HG02938 (cell line): ENCODE data around the gene UBASH3A.
"Not testable (repeated sequence)": the region's sequence is repeated elsewhere in the genome, so short reads cannot be mapped to it uniquely, and the experiment has no call there.

Experiments used
- ATAC-seq: cut with Tn5 transposase; IDR thresholded peaks from one replicate; pipeline ENCODE4 v1.9.1; 2021; ENCODE audit warnings: mild to moderate bottlenecking, moderate library complexity; ENCODE audit not compliant: unreplicated experiment

UBASH3A gene

GRCh38 chr21:42465008-42465802, 61.5 kb downstream of the UBASH3A start:
- ATAC-seq, result no peak

DNA sequence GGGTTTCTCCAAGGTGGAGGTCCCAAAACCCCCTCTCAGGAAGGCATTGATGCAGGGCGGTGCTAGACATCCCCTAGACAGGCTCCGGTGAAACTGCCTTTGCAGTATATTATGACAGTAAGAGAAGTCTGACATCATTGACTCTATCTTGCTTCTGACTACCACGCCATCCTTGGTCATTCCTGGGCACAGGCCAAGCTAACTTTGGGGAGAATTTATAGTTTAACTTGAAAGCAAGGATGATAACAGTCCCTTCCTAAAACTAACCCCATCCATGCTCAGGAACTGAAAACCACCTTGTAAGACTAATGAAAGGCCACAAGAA, 62.1 kb downstream of the UBASH3A start:
- no peak for ATAC-seq

DNA sequence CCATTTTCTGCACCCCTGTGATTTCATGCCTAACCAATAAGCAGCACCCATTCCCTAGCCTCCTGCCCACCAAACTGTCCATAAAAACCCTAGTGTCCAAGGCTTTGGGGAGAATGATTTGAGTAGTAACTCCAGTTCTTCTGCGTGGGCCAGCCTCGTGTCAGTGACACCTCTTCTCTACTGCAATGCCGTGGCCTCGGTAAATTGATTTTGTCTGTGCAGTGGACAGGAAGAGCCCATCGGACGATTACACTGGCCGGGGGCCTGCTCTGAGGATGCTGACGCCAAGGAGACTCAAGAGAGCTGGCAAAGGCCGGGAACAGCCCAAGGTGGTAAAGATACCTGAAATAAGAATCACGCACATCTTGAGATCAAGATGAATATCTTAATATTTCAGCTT, 63.0 kb downstream of the UBASH3A start:
- ATAC-seq, result no peak

- ATAC-seq, result no peak
These were observed 63.7 kb downstream of the UBASH3A start for GRCh38 chr21:42467140-42467983.

- ATAC-seq, result no peak
These were observed 64.9 kb downstream of the UBASH3A start for GRCh38 chr21:42468491-42469131.

DNA sequence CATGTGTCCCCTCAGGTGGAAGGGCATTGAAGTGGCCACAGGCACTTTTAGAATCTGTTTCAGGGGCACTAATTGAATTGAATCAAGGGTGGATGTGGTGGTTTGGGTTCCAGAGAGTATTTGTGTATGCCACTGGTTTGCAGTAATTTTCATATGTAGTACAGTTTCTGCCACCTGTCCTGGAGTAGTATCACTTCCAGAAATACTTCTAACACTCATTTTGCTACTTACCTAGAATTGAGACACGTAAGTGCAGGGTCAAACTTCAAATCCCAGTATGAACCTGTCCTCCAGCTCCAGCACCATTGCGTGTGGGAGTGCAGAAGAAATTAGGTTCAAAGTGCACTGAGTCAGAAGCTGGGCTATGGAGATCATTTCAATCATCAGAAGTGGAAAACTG, 65.6 kb downstream of the UBASH3A start:
- ATAC-seq, result no peak

DNA sequence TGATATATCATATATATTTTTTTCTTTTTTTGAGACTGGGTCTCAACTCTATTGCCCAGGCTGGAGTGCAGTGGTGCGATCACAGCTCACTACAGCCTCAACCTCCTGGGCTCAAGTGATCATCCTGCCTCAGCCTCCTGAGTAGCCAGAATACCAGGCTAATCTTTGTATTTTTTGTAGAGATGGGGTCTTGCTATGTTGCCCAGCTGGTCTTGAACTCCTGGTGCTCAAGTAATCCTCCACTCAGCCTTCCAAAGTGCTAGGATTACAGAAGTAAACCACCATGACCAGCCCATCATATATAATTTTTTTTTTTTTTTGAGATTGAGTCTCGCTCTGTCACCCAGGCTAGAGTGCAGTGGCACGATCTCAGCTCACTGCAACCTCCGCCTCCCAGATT, 66.0 kb downstream of the UBASH3A start:
- ATAC-seq, result not testable (repeated sequence)

DNA sequence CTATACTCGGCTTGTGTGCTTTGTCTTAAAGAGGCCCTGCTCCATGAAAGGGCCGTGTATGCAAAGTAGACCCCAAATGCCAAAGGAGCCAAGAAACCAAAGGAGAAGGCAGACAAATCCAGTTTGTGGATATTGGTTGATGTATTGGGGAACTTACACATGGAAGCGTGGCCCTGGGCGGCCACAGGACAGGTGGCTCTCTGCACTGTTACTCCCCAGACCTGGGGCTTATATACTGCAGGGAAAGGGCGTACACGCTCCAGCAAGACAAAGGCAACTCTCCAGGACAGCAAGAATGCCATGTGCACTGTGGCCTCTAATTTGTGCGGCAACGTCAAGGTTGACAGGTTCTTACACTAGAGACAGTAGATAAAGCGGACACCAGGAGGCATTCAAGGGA, 67.5 kb downstream of the UBASH3A start:
- ATAC-seq, result no peak

DNA sequence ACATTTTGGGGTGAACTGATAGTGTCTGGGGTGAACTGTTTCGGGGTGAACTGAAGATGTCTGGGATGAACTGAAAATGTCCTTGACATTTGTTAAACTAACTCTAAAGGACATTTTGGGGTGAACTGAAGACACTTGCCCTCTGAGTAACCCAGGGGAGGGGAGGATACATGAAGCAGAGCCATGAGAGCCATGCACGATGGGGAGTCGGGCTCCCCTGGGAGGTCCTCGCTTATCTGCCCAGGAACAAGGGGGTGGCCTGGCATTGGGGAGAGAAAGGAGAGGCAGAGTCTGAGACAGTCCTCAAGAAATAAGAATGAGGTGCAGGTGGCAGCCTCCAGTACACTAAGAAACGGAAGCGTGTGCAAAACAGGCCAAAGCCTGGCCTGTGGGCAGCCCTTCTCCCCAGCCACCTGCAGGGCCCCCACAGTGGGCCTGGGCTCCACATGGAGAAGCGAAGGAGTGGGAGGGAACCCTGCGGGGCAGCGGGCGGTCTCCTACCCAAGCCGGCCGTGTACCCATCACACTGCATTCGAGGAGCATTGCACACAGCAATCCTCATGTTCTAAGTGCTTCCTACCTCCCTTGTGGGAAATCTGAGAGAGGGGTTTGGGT, 68.1 kb downstream of the UBASH3A start:
- no peak for ATAC-seq

- ATAC-seq, result no peak
These were observed 68.8 kb downstream of the UBASH3A start for GRCh38 chr21:42472521-42472920.

DNA sequence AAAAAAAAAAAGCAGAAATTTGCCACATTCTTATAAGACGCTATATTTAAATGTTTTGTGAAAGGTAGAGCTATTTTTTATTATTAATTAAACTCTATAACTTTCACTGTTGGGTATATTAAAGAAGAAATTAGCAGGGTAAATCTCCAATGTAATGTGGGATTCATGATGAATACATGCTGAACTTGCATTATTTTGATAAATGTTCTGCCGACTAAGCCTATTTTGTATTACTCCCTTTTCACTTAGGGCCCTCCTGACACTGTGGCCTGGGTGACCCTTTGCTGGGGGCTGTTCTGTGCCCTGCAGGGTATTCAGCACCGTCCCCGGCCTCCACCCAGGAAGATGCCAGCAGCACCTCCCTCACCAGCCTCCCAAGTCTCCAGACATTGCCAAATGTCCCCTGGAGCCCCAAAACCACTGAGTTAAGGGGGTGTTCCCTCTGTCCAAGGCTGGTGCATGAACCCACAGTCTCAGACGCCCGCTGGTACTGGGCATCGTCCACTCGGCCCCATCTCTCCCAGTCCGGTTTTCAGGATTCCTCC, 69.9 kb downstream of the UBASH3A start:
- no peak for ATAC-seq

- peak; percentile 55 for ATAC-seq
These were observed 70.5 kb downstream of the UBASH3A start for GRCh38 chr21:42474043-42474831.

DNA sequence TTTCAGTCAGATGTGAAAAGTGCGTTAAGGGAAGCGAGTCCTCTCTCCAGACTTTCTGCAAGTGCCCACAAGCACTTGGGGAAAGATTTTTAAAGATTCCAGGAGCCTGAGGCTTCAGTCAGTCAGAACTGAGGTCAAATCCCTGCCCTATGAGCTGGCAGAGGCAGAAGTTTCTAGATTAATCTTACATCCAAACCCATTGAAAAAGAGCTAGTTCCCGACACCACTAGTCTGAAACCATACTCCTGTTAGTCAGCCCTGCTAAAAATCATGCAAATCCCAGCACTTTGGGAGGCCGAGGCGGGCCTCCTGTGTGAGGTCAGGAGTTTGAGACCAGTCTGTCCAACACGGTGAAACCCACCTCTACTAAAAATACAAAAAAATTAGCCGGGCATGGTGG, 71.3 kb downstream of the UBASH3A start:
- no peak for ATAC-seq

DNA sequence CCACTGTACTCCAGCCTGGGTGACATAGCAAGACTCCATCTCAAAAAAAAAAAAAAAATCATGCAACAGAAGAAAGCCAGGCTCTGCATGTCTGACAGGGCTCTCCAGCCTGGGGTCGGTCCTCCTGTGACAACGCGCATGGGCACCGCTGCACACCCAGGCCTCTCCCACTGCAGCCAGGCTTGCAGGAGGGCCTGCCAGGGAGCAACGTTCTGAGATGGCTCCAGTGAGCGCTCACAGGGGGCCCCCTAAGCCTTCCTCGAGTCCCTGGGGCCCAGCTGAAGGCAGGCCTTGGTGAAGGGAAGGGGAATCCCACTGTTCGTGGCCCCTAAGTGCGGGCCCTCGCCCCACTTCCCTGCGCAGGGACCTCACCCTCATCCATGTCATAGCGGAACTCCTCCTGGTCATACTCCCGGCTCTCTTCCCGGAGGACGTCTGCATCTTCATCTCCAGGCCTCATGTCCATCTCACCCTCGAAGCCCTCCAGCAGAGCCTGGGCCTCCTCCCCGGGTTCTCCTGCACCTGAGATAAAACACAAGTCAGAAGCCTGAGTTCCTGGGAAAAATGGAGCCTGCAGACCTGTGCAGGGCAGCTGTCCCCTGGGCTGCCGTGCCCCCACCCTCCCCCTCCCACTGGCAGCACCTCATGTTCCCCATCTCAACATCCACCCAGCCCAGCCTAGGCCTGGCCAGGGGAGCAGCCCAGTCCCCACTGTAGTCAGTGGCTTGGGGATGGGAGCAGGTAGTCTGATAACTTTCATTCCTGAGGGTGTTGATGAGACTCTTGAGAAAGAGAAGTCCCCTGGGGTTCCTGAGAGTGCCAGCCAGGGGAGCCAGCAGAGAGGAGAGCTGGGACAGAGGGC, 72.1 kb downstream of the UBASH3A start:
- no peak for ATAC-seq

- ATAC-seq, result no peak
These were observed 73.0 kb downstream of the UBASH3A start for GRCh38 chr21:42476388-42477331.

DNA sequence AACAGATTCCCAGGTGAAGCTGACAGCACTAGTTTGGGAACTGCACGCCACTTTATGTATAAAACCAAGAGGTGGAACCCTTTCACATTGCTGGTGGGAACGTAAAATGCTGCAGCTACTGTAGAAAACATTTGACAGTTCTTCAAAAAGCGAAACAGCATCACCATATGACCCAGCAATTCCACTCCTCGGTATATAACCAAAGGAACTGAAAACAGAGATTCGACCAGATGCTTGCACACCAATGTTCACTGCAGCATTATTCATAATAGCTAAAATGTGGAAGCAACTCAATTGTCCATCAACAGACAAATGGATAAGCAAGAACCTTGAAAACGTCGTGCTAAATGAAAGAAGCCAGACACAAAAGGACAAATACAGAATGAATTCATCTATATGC, 74.8 kb downstream of the UBASH3A start:
- no peak for ATAC-seq

GRCh38 chr21:42479582-42479981, 75.9 kb downstream of the UBASH3A start:
- no peak for ATAC-seq

DNA sequence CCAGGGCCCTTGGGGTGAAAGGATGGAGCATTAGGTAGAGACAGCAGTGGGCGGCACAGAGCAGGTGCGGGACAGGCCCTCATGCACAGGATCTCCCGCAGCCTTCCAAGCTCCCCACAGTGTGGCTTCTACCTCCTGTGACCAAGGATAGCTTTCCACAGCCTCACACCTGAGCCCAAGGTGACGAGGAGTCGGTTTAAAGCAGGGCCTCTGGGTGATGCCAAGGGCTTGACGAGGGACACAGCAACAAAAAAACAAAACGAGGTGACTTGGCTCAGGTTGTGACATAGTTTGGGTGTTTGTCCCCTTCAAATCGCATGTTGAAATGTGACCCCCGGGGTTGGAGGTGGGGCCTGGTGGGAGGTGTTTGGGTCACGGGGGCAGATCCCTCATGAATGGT, 77.0 kb downstream of the UBASH3A start:
- ATAC-seq, result no peak
